Stimulated activated effector memory CD8-positive, alpha-beta T cell treated with anti-CD3 and anti-CD28 coated beads, Interleukin-12 subunit alpha, Interleukin-12 subunit beta, amount 100 ng/mL, for 72 hours (primary cell): ENCODE measurements around the gene ZKSCAN3.

Experiments
- ATAC-seq: fragments of 150-1000 bp; cut with Tn5 transposase; 2 replicates; pipeline ENCODE4 v1.10.0; 2021
- DNase-seq, 2 donors: peaks; one replicate each; pipeline ENCODE4 v3.0.0; 2021 to 2022; ENCODE audit warnings: low spot score in 2 of 2
- H3K27ac Mint-ChIP-seq: one replicate; pipeline ENCODE4 v1.8.0; 2022; ENCODE audit warnings: mild to moderate bottlenecking, mixed read lengths
- H3K36me3 Mint-ChIP-seq: one replicate; pipeline ENCODE4 v1.8.0; 2022; ENCODE audit warnings: mild to moderate bottlenecking, mixed read lengths
- H3K4me1 Mint-ChIP-seq: one replicate; pipeline ENCODE4 v1.8.0; 2022; ENCODE audit warnings: mixed read lengths
- H3K4me3 Mint-ChIP-seq: one replicate; pipeline ENCODE4 v1.8.0; 2022; ENCODE audit warnings: mild to moderate bottlenecking, mixed read lengths
- H3K9me3 Mint-ChIP-seq: one replicate; pipeline ENCODE4 v1.8.0; 2022; ENCODE audit warnings: mixed read lengths

The ZKSCAN3 gene

GRCh38 chr6:28413681-28414080 is 63.9 kb downstream of the ZKSCAN3 start:
- Mint-ChIP-seq H3K4me1 (peaks cover 2% of the 10 kb centered on the region), H3K27ac (no peak overlapping the region), H3K36me3 (no peaks in the 10 kb centered on the region), H3K9me3 (no peaks in the 10 kb centered on the region), H3K4me3 (no peak overlapping the region)
- no peak for DNase-seq
- no peak for ATAC-seq
